Forelimb muscle (tissue), 1 donor: ENCODE results near the gene CGNL1. TPM values are rescaled to one million over a fixed set of nuclear protein-coding genes. Genes with fewer than 3 reads are reported as not detected.

Source experiments
- DNase-seq: peaks from one replicate; pipeline ENCODE4 v3.0.0-alpha.2; 2013; ENCODE audit warnings: low read depth
- polyA plus RNA-seq: library from polyadenylated mRNA; unstranded; fragments of 120-200 nt; gene quantifications from one replicate; pipeline ENCODE4 v1.2.1, GENCODE V29; 2013; ENCODE audit not compliant: insufficient read length

The CGNL1 gene
- polyA plus RNA-seq, 1 donor = 8.3 TPM

GRCh38 chr15:57496946-57497869, 120.9 kb downstream of the CGNL1 start:
- DNase-seq = no peak

DNA sequence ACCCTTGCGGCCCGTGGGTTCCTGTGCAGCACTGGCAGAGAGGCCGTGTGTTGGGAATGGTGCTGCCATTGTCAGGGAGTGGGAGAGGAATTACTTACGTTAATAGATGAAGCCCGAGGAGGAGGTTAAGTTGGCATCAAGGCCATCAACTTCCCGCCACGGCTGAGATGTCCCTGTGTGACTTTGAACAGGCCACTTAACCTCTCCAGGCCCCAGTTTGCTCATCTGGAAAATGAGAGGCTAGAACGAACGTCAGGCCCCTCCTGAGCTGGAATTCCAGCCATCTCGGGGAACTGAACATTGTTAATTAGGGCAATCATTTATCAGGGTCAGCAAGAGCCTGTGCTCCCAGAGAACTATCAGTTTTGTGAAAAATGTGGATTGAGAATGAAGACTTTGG, 124.0 kb downstream of the CGNL1 start:
- DNase-seq = no peak

DNA sequence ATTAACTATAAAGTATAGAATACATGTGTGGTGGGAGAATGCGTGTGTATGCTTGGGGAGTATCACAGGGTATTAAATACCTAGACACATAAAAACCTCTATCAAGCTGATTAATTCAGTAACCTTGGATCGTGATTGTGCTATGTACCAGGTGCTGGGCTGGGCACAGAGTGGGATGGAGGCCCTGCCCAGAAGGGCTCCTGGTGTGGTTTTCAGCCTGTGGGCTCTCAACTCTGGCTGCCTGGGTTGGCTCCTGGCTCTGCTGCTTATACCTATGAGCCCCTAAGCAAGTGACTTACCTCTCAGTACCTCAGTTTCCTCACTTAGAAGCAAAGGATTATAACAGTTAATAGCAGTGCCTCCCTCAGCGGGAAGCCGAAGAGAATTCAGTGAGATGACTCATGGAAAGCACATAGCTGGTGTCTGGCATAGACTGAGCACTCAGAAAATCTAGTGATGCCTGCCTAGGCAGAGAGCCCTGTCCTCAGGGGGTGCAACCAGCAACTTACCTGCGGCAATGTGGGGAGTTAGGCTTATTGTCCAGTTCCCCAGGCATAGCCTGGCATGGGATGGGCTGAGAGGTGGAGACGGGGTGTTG, 124.8 kb downstream of the CGNL1 start:
- DNase-seq = no peak

DNA sequence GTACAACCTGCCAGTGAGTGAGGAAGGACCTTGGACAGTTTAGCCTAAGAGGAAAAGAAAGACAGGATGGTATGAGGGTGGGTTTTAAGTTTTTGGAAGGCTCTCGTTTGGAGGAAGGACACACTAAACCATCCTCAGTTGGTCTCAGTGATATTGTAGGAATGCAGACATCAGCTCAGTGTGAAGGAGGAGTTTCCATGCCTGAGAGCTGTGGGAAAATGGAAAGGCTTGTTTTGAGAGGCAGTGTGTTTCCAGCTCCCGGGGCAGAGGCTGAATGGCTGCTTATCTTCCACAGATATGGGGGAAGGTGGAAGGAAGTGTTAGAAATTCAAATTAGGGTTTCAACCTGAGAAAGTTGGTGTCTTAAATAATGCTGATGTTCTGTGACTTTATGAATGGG, 125.8 kb downstream of the CGNL1 start:
- no peak for DNase-seq

- no peak for DNase-seq
These were observed 126.9 kb downstream of the CGNL1 start for GRCh38 chr15:57503051-57503702.

DNA sequence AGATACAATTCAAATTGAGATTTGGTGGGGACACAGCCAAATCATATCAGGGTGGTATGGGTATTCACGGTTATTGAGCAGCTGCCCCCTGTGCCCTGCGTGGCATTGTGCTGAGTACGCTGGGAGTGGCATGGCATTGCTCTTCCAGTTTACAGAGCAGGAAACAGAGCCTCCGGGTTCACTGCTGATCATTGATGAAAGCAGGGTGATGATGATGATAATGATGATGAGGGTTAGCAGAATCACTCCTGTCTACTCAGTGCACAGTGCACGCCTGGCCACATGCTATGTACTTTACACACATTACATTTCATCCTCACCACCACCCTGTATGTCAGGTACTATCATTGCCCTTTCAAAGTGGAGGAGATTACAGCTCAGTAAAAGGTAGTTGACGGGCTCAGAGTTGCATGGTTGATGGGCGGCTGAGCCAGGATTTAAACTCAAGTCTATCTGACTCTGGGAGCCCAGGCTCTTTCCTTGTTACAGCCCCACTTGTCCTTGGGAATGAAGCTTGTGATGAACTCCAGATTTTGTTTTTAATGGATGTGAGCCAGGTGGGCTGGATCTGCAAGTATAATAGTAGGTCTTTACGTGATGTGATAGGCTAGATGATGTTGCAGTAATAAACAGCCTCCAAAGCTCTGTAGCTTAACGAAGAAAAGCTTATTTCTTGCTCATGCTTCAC, 127.8 kb downstream of the CGNL1 start:
- no peak for DNase-seq

DNA sequence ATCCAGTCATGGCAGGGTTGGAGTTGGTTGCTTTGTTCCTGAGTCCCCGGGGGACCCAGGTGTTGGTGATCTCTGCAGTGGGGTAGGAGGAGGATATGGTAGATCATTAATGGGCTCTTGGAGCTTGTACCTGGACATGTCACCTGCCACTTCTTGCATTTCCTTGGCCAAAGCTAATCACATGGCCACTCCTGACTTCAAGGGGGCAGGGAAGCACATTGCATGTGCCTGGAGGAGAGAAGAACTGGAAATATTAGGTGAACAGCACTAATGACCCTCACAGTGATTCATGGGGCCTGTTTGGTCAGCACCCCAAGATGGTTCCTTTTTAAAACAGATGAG, 128.3 kb downstream of the CGNL1 start:
- no peak for DNase-seq

DNA sequence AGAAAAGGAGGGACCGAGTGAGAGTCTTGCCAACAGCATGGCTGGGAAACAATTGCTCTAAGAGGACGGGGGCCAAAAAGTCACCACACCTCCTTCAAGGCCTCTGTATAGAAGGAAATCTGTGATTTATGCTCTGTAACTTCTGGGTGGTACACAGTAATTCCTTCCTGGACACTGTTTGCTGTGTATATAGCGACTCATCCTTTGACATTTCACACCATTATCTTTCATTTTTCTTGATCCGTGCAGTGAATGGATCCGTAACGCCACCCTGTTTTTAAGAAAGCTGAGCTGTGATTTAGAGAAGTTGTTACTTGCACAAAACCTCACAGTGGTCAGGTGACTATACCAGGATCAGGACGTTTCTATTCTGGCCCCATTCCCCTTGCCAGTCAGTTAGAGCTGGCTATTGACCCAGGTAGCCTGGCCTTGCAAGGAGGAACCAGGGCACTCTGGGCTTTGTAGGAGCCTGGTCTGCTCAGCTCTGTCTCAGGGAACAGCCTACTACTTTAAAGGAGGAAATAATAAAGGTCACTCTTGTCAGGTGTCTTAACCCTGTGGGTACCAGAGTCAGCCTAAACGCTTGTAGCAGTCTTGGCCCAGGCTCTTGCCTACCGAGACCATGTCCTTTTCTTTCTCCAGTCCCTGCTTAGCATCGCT, 128.9 kb downstream of the CGNL1 start:
- no peak for DNase-seq

- DNase-seq = no peak
These were observed 129.7 kb downstream of the CGNL1 start for GRCh38 chr15:57505949-57506391.

DNA sequence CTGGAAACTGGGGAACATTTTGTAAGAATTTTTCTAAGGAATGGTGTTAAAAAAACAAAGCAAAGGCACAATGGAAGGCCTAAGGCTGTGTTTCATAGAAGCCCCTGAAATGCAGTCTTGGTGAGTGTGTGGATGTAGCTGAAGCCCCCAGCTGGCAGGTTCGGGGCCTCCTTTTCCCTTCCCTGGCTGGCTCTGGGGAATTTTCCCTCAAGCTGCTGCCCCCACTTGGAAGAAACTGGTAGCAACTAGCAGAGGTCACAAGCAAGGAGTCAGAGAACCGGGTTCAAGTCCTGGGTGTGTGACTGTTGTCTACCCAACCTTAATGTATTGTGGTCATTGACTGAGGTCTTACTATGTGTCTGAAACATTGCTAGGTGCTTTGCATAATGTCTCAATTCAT, 130.1 kb downstream of the CGNL1 start:
- no peak for DNase-seq

DNA sequence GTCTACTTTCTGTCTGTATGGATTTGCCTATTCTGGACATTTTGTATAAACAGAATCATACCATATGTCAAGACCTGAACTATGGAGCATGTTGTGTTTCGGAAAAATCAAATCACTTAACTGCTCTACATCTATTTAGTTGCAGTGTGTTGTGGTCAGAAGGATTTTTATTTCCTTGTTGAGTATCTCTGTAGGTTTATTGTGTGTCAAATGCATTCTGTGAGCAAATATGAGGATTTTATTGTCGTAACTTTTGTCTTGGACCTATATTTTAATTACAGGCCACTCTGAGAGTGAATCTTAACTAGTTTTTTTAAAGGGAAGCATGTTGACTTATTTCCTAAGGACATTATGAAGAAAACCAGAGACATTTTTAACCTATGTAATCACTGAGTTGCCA, 130.8 kb downstream of the CGNL1 start:
- DNase-seq = no peak

DNA sequence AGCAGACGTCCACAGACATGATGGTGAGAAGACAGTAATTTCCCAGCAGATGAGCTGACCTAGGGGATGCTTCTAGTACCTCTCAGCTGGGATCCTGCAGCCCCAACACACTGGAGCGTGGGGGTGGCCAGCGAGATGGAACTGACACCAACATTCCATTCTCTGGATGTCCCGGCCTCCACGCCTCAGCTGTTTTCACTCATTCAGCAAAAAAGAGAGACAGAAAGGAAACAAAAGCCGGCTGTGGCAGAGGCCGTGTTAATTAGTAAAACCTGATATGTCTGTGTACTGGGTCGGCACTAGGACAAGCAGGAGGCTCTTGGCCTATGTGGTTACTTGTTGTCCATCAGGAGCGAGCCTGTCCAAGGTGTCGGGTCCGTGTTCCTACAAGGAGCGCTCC, 132.8 kb downstream of the CGNL1 start:
- no peak for DNase-seq

- DNase-seq = no peak
These were observed 133.7 kb downstream of the CGNL1 start for GRCh38 chr15:57509965-57510364.

GRCh38 chr15:57510647-57511046, 134.3 kb downstream of the CGNL1 start:
- DNase-seq = no peak

DNA sequence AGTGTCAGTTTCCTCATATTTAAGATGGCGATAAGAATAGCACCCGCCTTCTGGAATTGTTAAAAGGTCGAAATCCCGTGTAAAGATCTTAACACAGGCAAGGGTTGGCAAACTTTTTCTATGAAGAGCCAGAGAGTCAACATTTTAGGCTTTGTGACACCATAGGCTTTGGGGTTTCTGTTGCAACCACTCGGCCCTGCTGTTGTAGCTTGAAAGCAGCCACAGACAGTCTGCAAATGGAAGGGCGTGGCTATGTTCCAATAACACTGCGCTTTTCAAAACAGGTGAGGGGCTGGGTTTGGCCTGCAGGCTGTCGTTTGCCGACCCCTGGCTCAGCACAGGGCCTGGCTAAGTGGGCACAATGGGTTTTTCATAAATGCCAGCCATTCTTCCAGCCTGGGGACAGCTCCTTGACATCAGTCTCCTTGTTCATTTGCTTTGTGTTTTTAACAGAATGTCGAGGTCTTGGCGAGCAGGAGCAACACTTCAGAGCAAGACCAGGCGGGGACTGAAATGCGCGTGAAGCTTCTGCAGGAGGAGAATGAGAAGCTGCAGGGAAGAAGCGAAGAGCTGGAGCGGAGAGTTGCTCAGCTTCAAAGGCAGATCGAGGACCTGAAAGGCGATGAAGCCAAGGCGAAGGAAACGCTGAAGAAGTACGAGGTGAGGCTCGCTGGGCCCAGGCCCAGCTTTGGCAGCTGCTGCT, 140.2 kb downstream of the CGNL1 start:
- no peak for DNase-seq

- no peak for DNase-seq
These were observed 140.8 kb downstream of the CGNL1 start for GRCh38 chr15:57517030-57517671.

GRCh38 chr15:57518779-57519405, 142.6 kb downstream of the CGNL1 start:
- no peak for DNase-seq

- no peak for DNase-seq
These were observed 143.5 kb downstream of the CGNL1 start for GRCh38 chr15:57519806-57520205.

DNA sequence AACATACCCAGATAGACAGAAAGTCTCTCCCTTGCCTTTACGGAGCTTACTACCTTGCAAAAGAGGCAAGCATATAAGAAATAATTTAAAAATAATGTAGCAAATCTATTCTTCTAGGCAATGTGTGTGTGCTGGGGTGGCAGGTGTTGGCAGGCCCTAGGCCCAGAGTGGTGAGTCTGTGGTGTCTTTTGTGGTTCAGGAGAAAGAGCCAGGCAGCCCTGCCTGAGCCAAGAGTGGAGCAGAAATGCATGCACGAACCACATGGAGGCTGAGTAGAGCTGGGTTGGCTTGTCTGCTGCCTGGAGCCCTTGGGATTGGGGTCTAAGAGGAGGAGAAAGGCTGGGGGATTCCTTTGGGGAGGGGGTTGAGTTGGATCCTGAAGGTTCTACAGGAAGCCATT, 145.2 kb downstream of the CGNL1 start:
- DNase-seq = no peak

- DNase-seq = no peak
These were observed 145.8 kb downstream of the CGNL1 start for GRCh38 chr15:57522148-57522547.
